22Rv1 (cell line): ENCODE results near the gene TXNRD3.

Experiments used
- CTCF ChIP-seq: fragments of 450-650 bp; IDR thresholded peaks from 2 replicates; pipeline ENCODE4 v1.5.1; 2017; ENCODE audit warnings: mild to moderate bottlenecking
- ZFX ChIP-seq: fragments of 450-650 bp; IDR thresholded peaks from 2 replicates; pipeline ENCODE4 v1.6.1; 2017; ENCODE audit warnings: antibody characterized with exemption, borderline replicate concordance

- TF ChIP-seq CTCF: no peak
- TF ChIP-seq ZFX: no peak
Measured at GRCh38 chr3:126606001-126606400, 48.9 kb downstream of the TXNRD3 start.
